NCI-H524 treated with DMSO at 0.1 percent for 48 hours (cell line): Measurements from ENCODE around the gene ATG4A.

Source experiments
- DNase-seq: peaks from one replicate; lab custom pipeline; 2025; lab: John Stamatoyannopoulos, UW

ATG4A gene

DNA sequence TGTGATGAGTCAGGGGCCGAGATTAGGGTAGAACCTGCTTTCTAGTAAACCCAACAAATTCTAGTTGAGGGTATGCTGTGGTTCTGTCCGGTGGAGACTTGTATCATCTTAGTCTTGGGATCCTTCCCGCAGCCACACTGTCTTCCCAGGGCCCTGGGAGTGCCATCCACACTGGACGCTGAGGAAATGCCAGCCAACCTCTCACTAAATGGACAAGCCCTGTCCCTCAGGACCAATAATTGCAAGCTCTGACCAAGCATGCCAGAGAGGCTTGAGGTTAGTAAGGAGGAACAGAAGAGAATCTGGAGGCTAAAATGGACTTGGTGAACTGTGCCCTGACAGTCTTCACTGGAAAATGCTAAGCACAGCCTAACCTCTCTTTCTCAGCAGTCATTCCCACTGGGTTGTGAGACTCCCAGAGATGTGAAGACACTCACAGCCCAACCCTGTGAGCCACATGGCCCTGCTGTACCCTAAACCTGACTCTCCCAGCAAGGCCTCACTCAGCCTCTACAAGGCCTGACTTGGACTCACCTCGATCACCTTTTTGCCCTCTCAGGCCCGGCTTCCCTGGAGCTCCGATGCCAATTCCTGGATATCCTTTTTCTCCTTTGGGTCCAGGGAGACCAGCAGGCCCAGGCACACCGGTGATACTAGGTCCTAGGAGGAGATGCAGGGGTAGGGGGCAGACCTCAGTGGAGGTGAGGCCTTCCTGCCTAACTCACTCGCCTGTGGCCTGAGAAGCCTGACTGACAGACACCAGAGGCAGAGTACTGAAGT lies 77.6 kb downstream of the ATG4A start:
- DNase-seq: no peak

DNA sequence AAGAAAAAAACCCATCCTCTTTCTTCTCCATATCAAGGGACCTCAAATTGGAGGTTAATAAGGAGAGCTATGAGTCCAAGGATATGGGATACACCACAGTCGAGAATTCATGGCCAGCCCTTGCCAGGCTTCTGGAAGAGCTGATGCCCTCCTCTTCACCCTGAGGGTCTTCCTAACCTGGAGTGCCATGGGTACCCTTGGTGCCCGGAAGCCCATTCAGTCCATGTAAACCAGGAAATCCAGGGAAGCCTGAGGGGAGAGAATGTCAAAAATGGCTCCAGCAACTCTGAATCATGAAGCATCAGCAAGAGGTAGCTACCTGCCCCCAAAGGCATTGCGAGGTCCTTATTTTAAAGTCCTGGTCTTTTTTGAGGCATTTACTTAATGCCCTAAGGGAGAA lies 78.2 kb downstream of the ATG4A start:
- no peak for DNase-seq

DNA sequence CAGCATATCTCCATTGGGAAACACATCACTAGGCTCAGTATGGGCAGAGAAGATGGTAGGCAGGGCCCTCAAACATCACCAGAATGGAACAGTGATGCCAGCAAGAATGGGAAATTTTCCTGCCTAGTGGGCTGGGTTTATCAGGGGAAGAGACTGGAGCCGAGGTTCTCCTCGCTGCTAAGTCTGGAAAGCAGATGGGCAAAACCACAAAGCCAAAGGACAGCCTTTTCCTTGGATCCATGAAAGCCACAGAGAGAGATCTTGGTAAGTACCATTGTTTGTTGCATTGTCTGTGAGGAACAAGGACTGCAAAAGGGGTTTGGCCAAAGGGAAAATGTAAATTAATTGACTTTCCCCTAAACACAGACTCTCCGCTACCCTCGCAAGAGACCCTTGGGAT lies 80.1 kb downstream of the ATG4A start:
- DNase-seq: no peak

DNA sequence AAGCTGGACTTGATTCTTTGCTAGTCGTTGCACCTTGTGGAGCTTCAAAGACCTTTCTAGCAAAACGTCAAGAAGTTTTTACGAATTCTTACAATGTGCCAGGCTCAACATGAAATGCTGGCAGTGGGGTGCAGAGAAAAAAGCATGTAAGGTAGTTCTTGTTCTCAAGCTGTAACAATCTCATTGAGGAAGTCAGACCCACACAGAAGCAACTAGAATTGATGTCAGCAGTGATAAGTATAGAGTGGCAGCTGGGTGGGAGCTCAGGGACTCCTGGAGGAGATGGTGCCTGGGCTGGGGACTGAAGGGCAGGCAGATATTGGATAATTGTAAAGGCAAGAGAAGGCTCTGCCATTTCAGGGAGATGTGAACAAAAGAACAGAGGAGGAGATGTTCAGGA lies 82.3 kb downstream of the ATG4A start:
- DNase-seq: no peak

DNA sequence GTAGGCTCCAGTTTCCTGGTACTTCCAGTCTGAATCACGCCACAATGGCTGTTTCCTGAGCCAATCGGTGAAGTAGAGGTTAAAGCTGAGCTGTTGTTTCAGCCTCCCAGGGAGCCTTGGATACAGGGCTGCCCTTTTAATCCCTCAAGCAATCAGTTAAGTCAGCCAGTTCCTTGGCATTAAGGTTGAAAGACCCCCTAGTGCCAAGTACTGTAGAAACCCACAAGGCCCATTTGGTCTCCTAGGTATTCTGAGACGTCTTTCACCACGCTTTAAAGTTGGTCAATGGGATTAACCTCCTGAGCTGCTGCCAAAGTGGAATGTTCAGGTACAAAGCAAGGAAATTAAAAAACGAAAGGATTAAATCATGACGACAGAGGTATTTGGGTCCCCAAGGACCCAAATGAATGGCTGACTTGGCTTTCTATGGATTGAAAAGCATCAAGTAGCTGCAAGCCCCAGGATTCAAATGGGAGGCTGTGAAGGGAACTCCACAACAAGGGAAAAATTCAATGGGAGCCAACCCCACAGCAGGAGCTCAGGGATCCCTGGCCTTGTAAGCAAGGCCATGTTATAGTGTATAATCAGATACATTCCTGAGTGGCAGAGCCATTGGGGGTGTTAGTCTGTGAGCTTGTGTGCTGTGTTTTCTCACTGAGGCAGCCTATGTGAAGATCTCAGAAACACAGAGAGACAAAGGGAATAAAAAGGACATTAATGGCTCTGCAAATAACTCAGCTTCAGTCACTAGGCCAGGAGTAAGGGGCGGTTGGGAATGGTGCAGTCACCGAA lies 86.0 kb downstream of the ATG4A start:
- no peak for DNase-seq

DNA sequence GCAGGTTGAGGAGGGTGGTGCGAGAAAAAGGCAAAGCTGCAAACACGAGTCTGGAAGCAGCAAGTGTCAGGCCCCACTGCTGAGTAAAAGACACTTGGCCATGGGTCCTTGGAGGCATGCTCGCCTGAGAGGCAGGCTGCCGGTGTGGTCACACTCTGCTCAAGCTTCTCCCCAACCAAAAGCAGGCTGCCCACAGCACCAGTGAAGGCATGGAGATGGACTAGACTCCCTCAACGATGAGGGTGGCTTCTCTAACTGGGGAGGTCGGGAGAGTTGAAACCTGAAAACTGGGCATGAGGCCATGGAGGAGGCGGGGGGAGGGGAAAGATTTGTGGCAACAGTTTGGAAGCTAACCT lies 86.5 kb downstream of the ATG4A start:
- no peak for DNase-seq

DNA sequence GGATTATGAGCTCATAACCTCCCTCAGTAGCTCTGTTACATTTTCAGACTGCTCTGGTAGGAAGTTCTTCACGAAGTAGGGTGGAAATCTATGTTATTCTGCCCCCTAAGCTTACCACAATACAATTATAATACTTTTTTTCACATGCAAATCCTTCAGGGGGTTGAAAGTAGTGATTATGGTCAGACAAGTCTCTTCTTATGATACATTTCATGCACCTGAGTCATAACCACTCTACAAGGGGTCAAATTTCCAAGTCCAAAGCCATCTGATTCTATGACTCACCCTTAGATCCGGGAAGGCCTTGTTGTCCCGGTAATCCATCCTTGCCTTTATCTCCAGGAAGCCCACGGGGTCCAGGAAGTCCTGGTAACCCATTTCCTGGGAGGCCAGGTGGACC lies 95.2 kb downstream of the ATG4A start:
- no peak for DNase-seq

DNA sequence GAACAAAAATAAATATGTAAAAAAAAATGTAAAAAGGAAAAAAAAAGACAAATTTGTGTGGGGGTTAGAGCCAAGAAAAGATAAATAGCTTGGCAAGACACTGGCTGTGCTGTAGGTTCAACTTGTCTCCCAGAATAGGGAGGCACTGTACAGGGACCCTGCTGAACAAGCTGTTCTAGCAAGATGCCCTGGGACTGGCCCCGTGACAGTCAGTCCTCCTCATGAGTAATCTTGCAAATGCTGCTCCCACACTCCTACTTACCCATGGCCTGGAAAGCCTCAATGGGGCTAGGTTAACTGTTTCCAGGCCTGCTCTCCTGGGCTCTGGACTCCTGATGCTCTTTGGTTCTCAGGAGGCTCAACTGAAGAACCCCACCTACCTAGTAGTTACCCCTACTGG lies 106.8 kb downstream of the ATG4A start:
- no peak for DNase-seq

DNA sequence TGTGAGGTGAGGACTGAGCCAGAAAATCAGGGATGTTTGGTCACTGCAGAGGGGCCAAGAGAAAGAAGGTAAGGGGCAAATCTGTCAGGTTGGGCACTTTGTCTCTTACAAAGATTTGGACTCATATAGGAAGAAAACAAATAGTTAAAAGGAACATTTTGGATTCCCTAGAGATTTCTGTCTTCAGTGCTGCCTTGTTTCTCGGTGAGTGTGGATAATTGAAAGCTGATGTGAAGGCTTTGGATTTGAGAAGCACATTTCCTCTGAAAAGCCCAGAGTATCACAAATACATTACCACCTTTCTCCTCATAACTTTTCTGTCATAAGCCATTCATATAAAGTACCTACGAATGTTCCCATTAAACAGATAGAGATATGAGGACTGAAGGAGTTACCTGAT lies 107.5 kb downstream of the ATG4A start:
- no peak for DNase-seq

DNA sequence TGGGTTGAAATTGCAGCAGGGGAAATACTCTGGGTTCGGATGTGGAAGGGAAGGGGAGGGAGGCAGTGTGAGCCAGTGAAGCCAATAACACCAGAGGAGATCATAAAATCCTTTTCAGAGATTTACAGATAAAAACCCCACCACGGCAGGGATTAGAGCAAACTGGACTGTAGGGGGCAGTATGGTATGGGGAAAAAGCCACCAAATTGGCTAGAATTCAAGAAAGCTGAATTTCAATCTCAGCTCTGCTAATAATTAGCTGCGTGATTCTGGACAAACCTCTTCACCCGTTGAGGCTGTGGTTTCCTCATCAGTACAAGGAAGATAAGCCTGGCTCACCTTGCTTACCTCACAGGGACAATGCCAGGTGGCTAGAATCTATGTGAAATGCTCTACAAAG lies 108.1 kb downstream of the ATG4A start:
- no peak for DNase-seq

DNA sequence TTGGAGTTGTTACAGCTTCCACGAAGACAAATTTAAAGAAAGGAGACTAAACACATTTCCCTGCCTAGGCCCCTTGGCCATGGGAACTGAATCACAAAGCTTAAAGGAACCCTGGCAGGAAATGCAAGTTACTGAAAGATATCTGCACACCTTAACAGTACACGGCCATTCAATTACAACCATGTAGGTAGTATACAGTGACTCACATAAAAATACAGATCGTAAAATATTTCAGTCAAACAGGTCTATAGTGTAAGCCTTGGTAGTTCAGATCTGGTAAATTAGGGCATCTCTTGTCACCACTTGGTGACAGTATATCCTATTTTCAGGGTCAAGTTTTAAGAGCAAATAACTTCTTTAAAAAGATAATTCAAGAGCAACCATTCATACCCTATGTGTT lies 112.0 kb downstream of the ATG4A start:
- no peak for DNase-seq
